B cell (primary cell): ENCODE data around the gene HOXA9. TPM values are rescaled to one million over a fixed set of nuclear protein-coding genes. Genes with fewer than 3 reads are reported as not detected.
A peak's percentile ranks its signal among the peaks of the same experiment; 100 is the strongest.

ENCODE experiments used
- ATAC-seq: fragments of 200-7000 bp; cut with Tn5 transposase; one replicate; pipeline ENCODE4 v1.10.0; 2021; ENCODE audit warnings: low read depth, mild to moderate bottlenecking, moderate number of reproducible peaks, moderate library complexity
- CTCF ChIA-PET: fragments of 350-600 bp; sonication (Branson Sonifier 250); formaldehyde crosslinking; loops from one replicate; lab custom pipeline; 2021; ENCODE audit warnings: antibody characterized with exemption, inconsistent platforms; lab: Charles Lee
- POLR2A ChIA-PET: fragments of 350-600 bp; sonication (Branson Sonifier 250); formaldehyde crosslinking; loops from one replicate; lab custom pipeline; 2021; ENCODE audit warnings: antibody characterized with exemption; lab: Charles Lee
- DNase-seq: peaks from one replicate; pipeline ENCODE4 v3.0.0; 2013
- H2AFZ ChIP-seq: 2 replicates; pipeline ENCODE4 v1.6.1; 2012; ENCODE audit warnings: mild to moderate bottlenecking, low read depth, low read length; ENCODE audit not compliant: insufficient read depth, poor library complexity, severe bottlenecking
- H3K27ac ChIP-seq, 2 donors: 1 replicate in 1 of 2; 2 replicates in 1 of 2; pipeline ENCODE4 v1.5.1; 2012 to 2013; ENCODE audit warnings: low read length in 2 of 2, mild to moderate bottlenecking in 2 of 2, moderate library complexity in 1 of 2
- H3K27me3 ChIP-seq, 4 experiments: fragments of 200-600 bp in 1 of 4; sonication (generic) in 1 of 4; replicated peaks in 1 of 4; 1 replicate in 2 of 4; 2 replicates in 2 of 4; pipeline versions ENCODE4 v1.6.1 to v1.7.0; 2013 to 2016; ENCODE audit warnings: low read length in 3 of 4, mild to moderate bottlenecking in 2 of 4, mixed read lengths in 1 of 4, moderate library complexity in 1 of 4; ENCODE audit not compliant: insufficient read depth in 4 of 4, control insufficient read depth in 3 of 4; ENCODE audit errors: control extremely low read depth in 1 of 4
- H3K36me3 ChIP-seq, 2 experiments: replicated peaks in 1 of 2; 1 replicate in 1 of 2; 2 replicates in 1 of 2; pipeline versions ENCODE4 v1.6.1 to v1.7.1; 2013; ENCODE audit warnings: low read length in 1 of 2; ENCODE audit not compliant: insufficient read depth in 2 of 2, control insufficient read depth in 1 of 2; ENCODE audit errors: control extremely low read depth in 1 of 2, extremely low read depth in 1 of 2
- H3K4me1 ChIP-seq, 2 donors: fragments of 200-600 bp in 1 of 2; sonication (generic) in 1 of 2; 1 replicate in 1 of 2; 2 replicates in 1 of 2; pipeline versions ENCODE4 v1.5.1 to v1.6.1; 2013 to 2017; ENCODE audit warnings: low read length in 2 of 2; ENCODE audit not compliant: control insufficient read depth in 2 of 2, insufficient read depth in 2 of 2
- H3K4me2 ChIP-seq: replicated peaks from 2 replicates; pipeline ENCODE3; 2012; ENCODE audit warnings: mild to moderate bottlenecking, low read depth, low read length; ENCODE audit not compliant: poor library complexity, severe bottlenecking
- H3K4me3 ChIP-seq, 5 experiments: fragments of 200-600 bp in 1 of 5; sonication (generic) in 1 of 5; 1 replicate in 3 of 5; 2 replicates in 2 of 5; pipeline versions ENCODE4 v1.5.1 to v1.7.0; 2011 to 2016; ENCODE audit warnings: low read length in 4 of 5, mild to moderate bottlenecking in 4 of 5, low read depth in 2 of 5, control low read depth in 1 of 5, moderate library complexity in 1 of 5; ENCODE audit not compliant: insufficient read depth in 1 of 5; ENCODE audit errors: control extremely low read depth in 1 of 5, extremely low read depth in 1 of 5
- H3K79me2 ChIP-seq: fragments of 200-600 bp; sonication (generic); one replicate; pipeline ENCODE4 v1.6.0; 2016; ENCODE audit warnings: low read length; ENCODE audit not compliant: control insufficient read depth, insufficient read depth
- H3K9ac ChIP-seq: fragments of 200-600 bp; sonication (generic); 2 replicates; pipeline ENCODE4 v1.6.1; 2017; ENCODE audit warnings: mild to moderate bottlenecking, low read length, moderate library complexity
- H3K9me3 ChIP-seq, 3 donors: one replicate each; pipeline versions ENCODE4 v1.6.1 to v1.7.1; 2013; ENCODE audit warnings: low read length in 2 of 3; ENCODE audit not compliant: control insufficient read depth in 2 of 3, insufficient read depth in 1 of 3; ENCODE audit errors: control extremely low read depth in 1 of 3
- H4K20me1 ChIP-seq: 2 replicates; pipeline ENCODE4 v1.6.0; 2012; ENCODE audit warnings: mild to moderate bottlenecking, low read length; ENCODE audit not compliant: insufficient read depth, control insufficient read depth, poor library complexity, severe bottlenecking
- H3K27ac Mint-ChIP-seq: one replicate; pipeline ENCODE4 v1.8.0; 2021; ENCODE audit warnings: mixed read lengths
- H3K27me3 Mint-ChIP-seq: one replicate; pipeline ENCODE4 v1.8.0; 2021; ENCODE audit warnings: mixed read lengths
- H3K4me1 Mint-ChIP-seq: one replicate; pipeline ENCODE4 v1.8.0; 2021; ENCODE audit warnings: mixed read lengths
- H3K4me3 Mint-ChIP-seq: one replicate; pipeline ENCODE4 v1.8.0; 2021; ENCODE audit warnings: mixed read lengths
- H3K9me3 Mint-ChIP-seq: one replicate; pipeline ENCODE4 v1.8.0; 2022; ENCODE audit warnings: mixed read lengths; ENCODE audit not compliant: insufficient read depth
- CTCF ChIP-seq: fragments of 200-600 bp; IDR thresholded peaks from one replicate; pipeline ENCODE4 v1.8.0; 2022; ENCODE audit warnings: antibody characterized with exemption, mild to moderate bottlenecking
- EZH2 ChIP-seq: IDR thresholded peaks from 2 replicates; pipeline ENCODE4 v1.6.1; 2012; ENCODE audit warnings: borderline replicate concordance, low read depth, mild to moderate bottlenecking, moderate library complexity, low read length; ENCODE audit not compliant: insufficient read depth, poor library complexity, severe bottlenecking
- WGBS: methylation state at CpG from one replicate; pipeline ENCODE4 v1.1.5; 2013; ENCODE audit warnings: missing lambda C conversion rate; ENCODE audit not compliant: insufficient coverage; 5-methylcytosine and 5-hydroxymethylcytosine counted together
- intact Hi-C: fragments of 100-400 bp; cut with micrococcal nuclease; formaldehyde crosslinking; loops from one replicate; pipeline ENCODE4 v1.10.0; 2022
- polyA plus RNA-seq: library from polyadenylated mRNA; depleted of rRNA; stranded (reverse); fragments of >200 nt; gene quantifications from 2 replicates; pipeline ENCODE4 v1.2.3, GENCODE V29; 2012
- total RNA-seq, 2 donors: library from RNA; stranded (reverse); fragments of 120-200 nt in 1 of 2; gene quantifications; 1 replicate in 1 of 2; 2 replicates in 1 of 2; pipeline versions ENCODE4 v1.2.3 to v1.2.4, GENCODE V29; 2013 to 2022

Gene HOXA9
- total and polyA plus RNA-seq, 2 donors (not counting 1 experiment from before 2014, with no cell fraction given) = 0.07 TPM; not detected in 1

DNA sequence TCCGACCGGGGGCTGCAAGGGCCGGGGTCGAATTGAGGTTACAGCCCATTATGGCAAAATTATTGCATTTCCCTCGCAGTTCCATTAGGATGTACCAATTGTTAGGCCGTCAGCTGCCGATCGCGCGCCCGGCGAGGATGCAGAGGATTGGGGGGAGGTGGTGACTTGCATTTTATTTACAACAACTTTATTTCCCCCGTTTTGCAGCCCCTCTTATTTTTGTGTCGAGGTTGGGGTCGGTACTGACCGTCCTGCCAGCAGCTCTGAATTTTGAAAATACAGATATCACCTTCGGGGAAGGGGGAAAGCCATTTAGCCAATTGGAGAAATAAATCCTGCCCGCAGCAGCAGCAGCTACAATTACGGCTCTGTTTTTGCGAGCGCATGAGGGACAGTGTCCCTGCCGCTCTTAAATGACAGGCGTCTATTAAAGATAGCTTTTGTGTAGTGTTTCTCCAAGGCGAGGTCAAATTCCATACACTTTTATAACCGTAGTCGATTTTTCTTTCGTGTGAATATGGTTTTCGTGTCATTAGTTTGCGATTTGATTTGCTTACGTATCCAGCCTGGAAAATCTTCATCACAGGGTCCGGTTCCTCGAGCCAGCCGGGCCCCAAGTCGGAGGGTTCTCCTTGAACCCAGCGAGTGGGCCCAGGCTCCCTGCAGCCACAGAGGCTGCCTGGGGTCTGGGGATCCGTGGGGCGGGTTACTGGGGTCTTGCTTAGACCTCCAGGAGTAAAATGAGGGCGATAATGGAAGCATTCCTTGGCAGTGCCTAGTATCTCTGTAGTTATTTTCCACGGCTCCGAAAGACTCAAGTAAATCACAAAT lies 21.2 kb downstream of the HOXA9 start:
- WGBS = 90% methylated on average over 26 of the region's 40 CpGs
- no peak overlapping the region for H3K9ac ChIP-seq

More for the DNA sequence above, 21.2 kb downstream of the HOXA9 start:
- H4K20me1 ChIP-seq = no peaks in the 10 kb centered on the region
- ATAC-seq = no peak
- peaks cover 0 to 67% (median 37%) of the 10 kb centered on the region in 4 experiments for H3K27me3 ChIP-seq
- no peak overlapping the region for H2AFZ ChIP-seq
- peak overlapping the region; percentile 17 for H3K4me2 ChIP-seq
- intact Hi-C loops = no loop called here
- H3K27me3 Mint-ChIP-seq = peaks cover 57% of the 10 kb centered on the region
- no peak overlapping the region for H3K27ac Mint-ChIP-seq
- H3K79me2 ChIP-seq = no peaks in the 10 kb centered on the region
- ChIA-PET CTCF (interaction anchor here (1.0 to 1.7 kb wide), 6 partner anchors 13 to 461 kb away, joined by 3 to 7 read pairs (median 3); no protein-coding TSS in a partner anchor), POLR2A (no interaction called here)
- H3K9me3 Mint-ChIP-seq = no peaks in the 10 kb centered on the region
- no peak overlapping the region for H3K4me3 Mint-ChIP-seq
- peaks cover 17% of the 10 kb centered on the region for H3K4me1 Mint-ChIP-seq
- H3K9me3 ChIP-seq = peaks cover 0 to 59% (median 0%) of the 10 kb centered on the region in 3 donors
- H3K4me3 ChIP-seq = no peak overlapping the region
- TF ChIP-seq CTCF (peak; percentile 24), EZH2 (no peak)
- no peaks in the 10 kb centered on the region for H3K36me3 ChIP-seq
- no peak for DNase-seq
- H3K4me1 ChIP-seq = peaks cover 19 to 21% of the 10 kb centered on the region in 2 donors
- no peak overlapping the region for H3K27ac ChIP-seq
